ENCODE measurements around the gene CIC.
A peak's percentile ranks its signal among the peaks of the same experiment; 100 is the strongest.

The CIC gene

GRCh38 chr19:42268704-42269477, at the start of gene CIC:
TSS of gene CIC (plus strand) at chr19:42269252. CDS start at chr19:42271784, 2,532 bp downstream.
- DNase-seq: peak; percentile 100

GRCh38 chr19:42219812-42220750, 49.0 kb upstream of the CIC start, which contains the start of gene ZNF526:
TSS of gene ZNF526 (plus strand) at chr19:42220312. CDS start at chr19:42224404, 4,092 bp downstream.
- DNase-seq: peak; percentile 87 to 97

GRCh38 chr19:42220751-42221097, 48.3 kb upstream of the CIC start:
- no peak for DNase-seq

GRCh38 chr19:42224940-42225717, 43.9 kb upstream of the CIC start:
- no peak for DNase-seq

GRCh38 chr19:42225718-42226292, 43.2 kb upstream of the CIC start:
- no peak for DNase-seq

- no peak for DNase-seq
Observed at GRCh38 chr19:42226886-42227285, 42.2 kb upstream of the CIC start.

GRCh38 chr19:42228641-42229040, 40.4 kb upstream of the CIC start:
- no peak for DNase-seq

- no peak for DNase-seq
Observed at GRCh38 chr19:42229301-42229854, 39.7 kb upstream of the CIC start.

GRCh38 chr19:42229855-42230351, 39.1 kb upstream of the CIC start:
- no peak for DNase-seq

- no peak for DNase-seq
Observed at GRCh38 chr19:42230571-42230970, 38.5 kb upstream of the CIC start.

- no peak for DNase-seq
Observed at GRCh38 chr19:42232435-42232834, 36.6 kb upstream of the CIC start.

GRCh38 chr19:42233106-42233505, 35.9 kb upstream of the CIC start:
- no peak for DNase-seq

GRCh38 chr19:42233678-42234292, 35.3 kb upstream of the CIC start:
- no peak for DNase-seq

- DNase-seq: no peak
Observed at GRCh38 chr19:42234364-42234763, 34.7 kb upstream of the CIC start.

GRCh38 chr19:42235181-42235580, 33.9 kb upstream of the CIC start:
- DNase-seq: no peak

GRCh38 chr19:42239544-42240220, 29.4 kb upstream of the CIC start:
- DNase-seq: no peak

- no peak for DNase-seq
Observed at GRCh38 chr19:42241279-42241678, 27.8 kb upstream of the CIC start.

- DNase-seq: no peak
Observed at GRCh38 chr19:42242069-42242511, 27.0 kb upstream of the CIC start.

- DNase-seq: peak; percentile 99 to 100
Observed at GRCh38 chr19:42242512-42243409, 26.3 kb upstream of the CIC start, which contains the start of gene GSK3A. TSS of gene GSK3A (minus strand) at chr19:42242602. CDS start at chr19:42242465, 137 bp downstream.
